ENCODE results near the gene TNFAIP8L1.

The TNFAIP8L1 gene

GRCh38 chr19:4687396-4687795 lies 48.1 kb downstream of the TNFAIP8L1 start:
- H3K27ac ChIP-seq (replicated peaks) = no peak overlapping the region
- no peak for DNase-seq (ENCODE audit: low read depth in 1 of 2, low spot score in 1 of 2)
- H3K4me3 ChIP-seq (replicated peaks; ENCODE audit: insufficient read depth, low read length) = no peak overlapping the region
- TF ChIP-seq REST (IDR thresholded peaks at IDR 0.05; ENCODE audit: insufficient replicate concordance, low read depth) (no peak), GABPA (IDR thresholded peaks at IDR 0.05; ENCODE audit: low read depth) (no peak), POLR2AphosphoS5 (IDR thresholded peaks at IDR 0.05; ENCODE audit: low read depth) (no peak), SPI1 (IDR thresholded peaks at IDR 0.05; ENCODE audit: borderline replicate concordance, low read depth) (no peak)
- H3K27me3 ChIP-seq (ENCODE audit: insufficient read depth, poor library complexity, severe bottlenecking) = no peaks in the 10 kb centered on the region

- DNase-seq (ENCODE audit: low read depth in 1 of 2, low spot score in 1 of 2) = no peak
- Histone ChIP-seq H3K4me3 (replicated peaks; ENCODE audit: insufficient read depth, low read length) (no peak overlapping the region), H3K27ac (replicated peaks) (no peak overlapping the region), H3K27me3 (ENCODE audit: insufficient read depth, poor library complexity, severe bottlenecking) (no peaks in the 10 kb centered on the region)
- TF ChIP-seq POLR2AphosphoS5 (IDR thresholded peaks at IDR 0.05; ENCODE audit: low read depth) = no peak
- TF ChIP-seq CTCF (IDR thresholded peaks at IDR 0.05; ENCODE audit: insufficient read depth, low read length) = no peak
- TF ChIP-seq GABPA (IDR thresholded peaks at IDR 0.05; ENCODE audit: low read depth) = no peak
- no peak for TF ChIP-seq REST (IDR thresholded peaks at IDR 0.05; ENCODE audit: insufficient replicate concordance, low read depth)
- TF ChIP-seq SPI1 (IDR thresholded peaks at IDR 0.05; ENCODE audit: borderline replicate concordance, low read depth) = no peak
Measured at GRCh38 chr19:4688587-4688986, 49.3 kb downstream of the TNFAIP8L1 start.

GRCh38 chr19:4689403-4689802 lies 50.1 kb downstream of the TNFAIP8L1 start:
- H3K27ac ChIP-seq (replicated peaks) = no peak overlapping the region
- no peak for DNase-seq (ENCODE audit: low read depth in 1 of 2, low spot score in 1 of 2)
- no peaks in the 10 kb centered on the region for H3K27me3 ChIP-seq (ENCODE audit: insufficient read depth, poor library complexity, severe bottlenecking)
- TF ChIP-seq CTCF (IDR thresholded peaks at IDR 0.05; ENCODE audit: insufficient read depth, low read length) = no peak
- no peak for TF ChIP-seq REST (IDR thresholded peaks at IDR 0.05; ENCODE audit: insufficient replicate concordance, low read depth)
- TF ChIP-seq GABPA (IDR thresholded peaks at IDR 0.05; ENCODE audit: low read depth) = no peak
- TF ChIP-seq POLR2AphosphoS5 (IDR thresholded peaks at IDR 0.05; ENCODE audit: low read depth) = no peak
- no peak for TF ChIP-seq SPI1 (IDR thresholded peaks at IDR 0.05; ENCODE audit: borderline replicate concordance, low read depth)
- H3K4me3 ChIP-seq (replicated peaks; ENCODE audit: insufficient read depth, low read length) = no peak overlapping the region
